H1 (cell line): Measurements from ENCODE around the gene NPC1L1.

Experiments used
- BACH1 ChIP-seq: IDR thresholded peaks from 2 replicates; pipeline ENCODE4 v1.6.1; 2012; ENCODE audit warnings: low read length, improper control_type of control experiment
- CTCF ChIP-seq, 3 experiments: IDR thresholded peaks; 1 replicate in 2 of 3; 2 replicates in 1 of 3; pipeline versions ENCODE4 v1.5.1 to v1.6.1; 2011; ENCODE audit warnings: low read length in 3 of 3, mild to moderate bottlenecking in 3 of 3, inconsistent platforms in 2 of 3, low read depth in 1 of 3, moderate library complexity in 1 of 3; ENCODE audit not compliant: insufficient read depth in 1 of 3; ENCODE audit errors: control extremely low read depth in 1 of 3
- EP300 ChIP-seq, 2 experiments: IDR thresholded peaks; 1 replicate in 1 of 2; 2 replicates in 1 of 2; pipeline ENCODE4 v1.6.1; 2011 to 2012; ENCODE audit warnings: low read depth in 2 of 2, low read length in 2 of 2, mild to moderate bottlenecking in 2 of 2, borderline replicate concordance in 1 of 2, inconsistent platforms in 1 of 2, moderate library complexity in 1 of 2
- PHF8 ChIP-seq: fragments of 200-600 bp; sonication (generic); conservative IDR thresholded peaks from 2 replicates; pipeline ENCODE4 v1.7.1; 2012; ENCODE audit warnings: low read depth, mild to moderate bottlenecking, inconsistent platforms, low read length, moderate library complexity
- TAF1 ChIP-seq: IDR thresholded peaks from 2 replicates; pipeline ENCODE4 v1.6.1; 2011; ENCODE audit warnings: mild to moderate bottlenecking, low read depth, low read length
- TCF12 ChIP-seq: IDR thresholded peaks from 2 replicates; pipeline ENCODE4 v1.6.1; 2011; ENCODE audit warnings: low read depth, mild to moderate bottlenecking, low read length

- TF ChIP-seq BACH1 (no peak), TCF12 (no peak), EP300 (IDR thresholded peaks at IDR 0.05; ENCODE audit: borderline replicate concordance in 1 of 2, low read depth in 2 of 2, low read length in 2 of 2) (no peak), CTCF (IDR thresholded peaks at IDR 0.05; ENCODE audit: control extremely low read depth in 1 of 3, insufficient read depth in 1 of 3, low read depth in 1 of 3, low read length in 3 of 3) (peak in 1 of 3 experiments; percentile 22; a peak in 2 of 4 replicates), PHF8 (no peak), TAF1 (no peak)
Measured at GRCh38 chr7:44587843-44588711, 46.9 kb upstream of the NPC1L1 start.
